ENCODE measurements around the gene USP17L29. TPM values are rescaled to one million over a fixed set of nuclear protein-coding genes. Genes with fewer than 3 reads are reported as not detected.
"Not testable (repeated sequence)": the region's sequence is repeated elsewhere in the genome, so short reads cannot be mapped to it uniquely, and the experiment has no call there.

The USP17L29 gene
- not detected for total RNA-seq

- FAIRE-seq; DNase-seq (ENCODE audit: low spot score in 2 of 2): not testable (repeated sequence)
Measured at GRCh38 chr4:9353338-9353737, at the start of gene USP17L29. Gene USP17L29, plus strand, starts transcription at chr4:9353638. Its CDS starts 0 bp downstream, at chr4:9353638.

GRCh38 chr4:9324191-9324590, 29.2 kb upstream of the USP17L29 start:
- not testable (repeated sequence) for FAIRE-seq

GRCh38 chr4:9324865-9325264, 28.6 kb upstream of the USP17L29 start, which contains the start of gene USP17L24:
Gene USP17L24, plus strand, starts transcription at chr4:9325165. Its CDS starts 0 bp downstream, at chr4:9325165.
- not testable (repeated sequence) for FAIRE-seq; DNase-seq (ENCODE audit: low spot score in 2 of 2)

More at GRCh38 chr4:9324191-9324590, 29.2 kb upstream of the USP17L29 start:
- DNase-seq (ENCODE audit: low spot score in 2 of 2): not testable (repeated sequence)

- not testable (repeated sequence) for FAIRE-seq
Measured at GRCh38 chr4:9329611-9330010, 23.8 kb upstream of the USP17L29 start, which contains the start of gene USP17L25. Gene USP17L25, plus strand, starts transcription at chr4:9329911. Its CDS starts 0 bp downstream, at chr4:9329911.

GRCh38 chr4:9334358-9334757, 19.1 kb upstream of the USP17L29 start, which contains the start of gene USP17L26:
Gene USP17L26, plus strand, starts transcription at chr4:9334658. Its CDS starts 0 bp downstream, at chr4:9334658.
- not testable (repeated sequence) for DNase-seq (ENCODE audit: low spot score in 2 of 2); FAIRE-seq

More at GRCh38 chr4:9329611-9330010, 23.8 kb upstream of the USP17L29 start, which contains the start of gene USP17L25:
- DNase-seq (ENCODE audit: low spot score in 2 of 2): not testable (repeated sequence)

- DNase-seq (ENCODE audit: low spot score in 2 of 2); FAIRE-seq: not testable (repeated sequence)
Measured at GRCh38 chr4:9339103-9339502, 14.3 kb upstream of the USP17L29 start, which contains the start of gene USP17L5. Gene USP17L5, plus strand, starts transcription at chr4:9339403. Its CDS starts 0 bp downstream, at chr4:9339403.

- FAIRE-seq; DNase-seq (ENCODE audit: low spot score in 2 of 2): not testable (repeated sequence)
Measured at GRCh38 chr4:9343848-9344247, 9.6 kb upstream of the USP17L29 start, which contains the start of gene USP17L27. Gene USP17L27, plus strand, starts transcription at chr4:9344148. Its CDS starts 0 bp downstream, at chr4:9344148.

- not testable (repeated sequence) for FAIRE-seq; DNase-seq (ENCODE audit: low spot score in 2 of 2)
Measured at GRCh38 chr4:9348593-9348992, 4.8 kb upstream of the USP17L29 start, which contains the start of gene USP17L28. Gene USP17L28, plus strand, starts transcription at chr4:9348893. Its CDS starts 0 bp downstream, at chr4:9348893.

GRCh38 chr4:9350866-9351265, 2.6 kb upstream of the USP17L29 start:
- FAIRE-seq; DNase-seq (ENCODE audit: low spot score in 2 of 2): not testable (repeated sequence)

- not testable (repeated sequence) for DNase-seq (ENCODE audit: low spot score in 2 of 2); FAIRE-seq
Measured at GRCh38 chr4:9362829-9363228, 9.4 kb downstream of the USP17L29 start, which contains the start of gene USP17L30. Gene USP17L30, plus strand, starts transcription at chr4:9363129. Its CDS starts 0 bp downstream, at chr4:9363129.

GRCh38 chr4:9379881-9380280, 26.4 kb downstream of the USP17L29 start:
- FAIRE-seq: not testable (repeated sequence)

GRCh38 chr4:9381012-9381534, 27.6 kb downstream of the USP17L29 start:
- peak in 1 of 2 donors; percentile 1 for DNase-seq (ENCODE audit: low spot score in 2 of 2)
- not testable (repeated sequence) for FAIRE-seq

More at GRCh38 chr4:9379881-9380280, 26.4 kb downstream of the USP17L29 start:
- DNase-seq (ENCODE audit: low spot score in 2 of 2): not testable (repeated sequence)

GRCh38 chr4:9384126-9384525, 30.7 kb downstream of the USP17L29 start:
- DNase-seq (ENCODE audit: low spot score in 2 of 2): no peak
- no peak for FAIRE-seq

- not testable (repeated sequence) for DNase-seq (ENCODE audit: low spot score in 2 of 2); FAIRE-seq
Measured at GRCh38 chr4:9389001-9389400, 35.6 kb downstream of the USP17L29 start.

Other genes with a start within 250 kb of the USP17L29 start
- gene FAM90A26, start 183.2 kb upstream of the USP17L29 start, total RNA-seq: not detected
- gene USP17L10, start 143.0 kb upstream of the USP17L29 start, total RNA-seq: not detected
- not detected for gene USP17L11, start 138.2 kb upstream of the USP17L29 start, total RNA-seq
- not detected for gene USP17L12, start 133.5 kb upstream of the USP17L29 start, total RNA-seq
- gene USP17L13, start 128.7 kb upstream of the USP17L29 start, total RNA-seq: not detected
- not detected for gene USP17L15, start 119.3 kb upstream of the USP17L29 start, total RNA-seq
- not detected for gene USP17L17, start 109.8 kb upstream of the USP17L29 start, total RNA-seq
- gene USP17L18, start 105.0 kb upstream of the USP17L29 start, total RNA-seq: not detected
- gene USP17L19, start 100.3 kb upstream of the USP17L29 start, total RNA-seq: not detected
- not detected for gene USP17L20, start 95.5 kb upstream of the USP17L29 start, total RNA-seq
- gene USP17L21, start 90.8 kb upstream of the USP17L29 start, total RNA-seq: not detected
- not detected for gene USP17L22, start 86.0 kb upstream of the USP17L29 start, total RNA-seq
- gene USP17L24, start 28.5 kb upstream of the USP17L29 start, total RNA-seq: not detected
- not detected for gene USP17L25, start 23.7 kb upstream of the USP17L29 start, total RNA-seq
- gene USP17L26, start 19.0 kb upstream of the USP17L29 start, total RNA-seq: not detected
- not detected for gene USP17L5, start 14.2 kb upstream of the USP17L29 start, total RNA-seq
- gene USP17L27, start 9.5 kb upstream of the USP17L29 start, total RNA-seq: not detected
- not detected for gene USP17L28, start 4.7 kb upstream of the USP17L29 start, total RNA-seq
- gene USP17L30, start 9.5 kb downstream of the USP17L29 start, total RNA-seq: not detected
- gene DEFB131A, start 90.8 kb downstream of the USP17L29 start, total RNA-seq: not detected

All from frontal cortex (tissue), 4 donors.